GM23338 (cell line): Measurements from ENCODE around the gene PKN3.
"Not testable (repeated sequence)": the region's sequence is repeated elsewhere in the genome, so short reads cannot be mapped to it uniquely, and the experiment has no call there.

ENCODE experiments used
- CTCF ChIP-seq, 2 experiments: fragments of 200-600 bp in 1 of 2; sonication (generic) in 1 of 2; conservative IDR thresholded peaks; 2 replicates each; pipeline versions ENCODE4 v1.5.1 to v1.6.1; 2016 to 2017; ENCODE audit warnings: antibody characterized with exemption in 2 of 2, low read depth in 2 of 2, mild to moderate bottlenecking in 2 of 2, moderate library complexity in 1 of 2
- EZH2 ChIP-seq: fragments of 200-600 bp; sonication (generic); IDR thresholded peaks from one replicate; pipeline ENCODE4 v1.8.0; 2017; ENCODE audit warnings: antibody characterized with exemption, mild to moderate bottlenecking, low read depth; ENCODE audit not compliant: unreplicated experiment
- EZH2phosphoT487 ChIP-seq: fragments of 200-600 bp; sonication (generic); IDR thresholded peaks from one replicate; pipeline ENCODE4 v1.8.1; 2018; ENCODE audit warnings: antibody characterized with exemption; ENCODE audit not compliant: unreplicated experiment
- JUNB ChIP-seq: IDR thresholded peaks from one replicate; pipeline ENCODE4 v1.6.1; 2016; ENCODE audit warnings: antibody characterized with exemption; ENCODE audit not compliant: unreplicated experiment
- POLR2AphosphoS5 ChIP-seq: IDR thresholded peaks from 2 replicates; pipeline ENCODE4 v1.6.1; 2016; ENCODE audit warnings: antibody characterized with exemption, low read depth

GRCh38 chr9:128666481-128666941, 35.8 kb upstream of the PKN3 start:
- TF ChIP-seq CTCF (conservative IDR thresholded peaks at IDR 0.05; ENCODE audit: low read depth in 2 of 2); EZH2phosphoT487; POLR2AphosphoS5; EZH2; JUNB: not testable (repeated sequence)
